Measurements from ENCODE around the gene KCNT2.
"Not testable (repeated sequence)": the region's sequence is repeated elsewhere in the genome, so short reads cannot be mapped to it uniquely, and the experiment has no call there.

The KCNT2 gene

GRCh38 chr1:196608390-196609369 is at the start of gene KCNT2:
TSS of gene KCNT2 (minus strand) at chr1:196608440. CDS start at chr1:196608309, 131 bp downstream.
- DNase-seq (ENCODE audit: low read depth), result peak; percentile 23

DNA sequence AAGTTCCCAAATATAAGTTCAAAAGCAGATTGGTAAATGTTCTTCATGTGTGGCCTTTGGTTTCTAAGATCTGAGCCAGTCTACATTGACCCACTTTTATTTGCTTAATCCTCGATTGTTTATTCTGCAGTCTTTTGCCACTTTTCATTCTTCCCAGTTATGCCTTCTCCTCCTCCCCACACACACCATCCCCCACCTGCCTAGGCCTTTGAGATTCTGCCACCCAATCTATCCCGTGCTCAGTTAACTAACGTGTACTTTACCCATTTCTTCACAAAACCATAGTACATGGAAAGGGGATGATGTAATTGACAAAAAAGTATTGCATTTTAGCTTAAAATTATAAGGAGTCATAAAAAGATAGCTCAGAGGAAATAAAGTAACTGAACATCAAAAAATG is 47.3 kb upstream of the KCNT2 start:
- DNase-seq (ENCODE audit: low read depth), result no peak

DNA sequence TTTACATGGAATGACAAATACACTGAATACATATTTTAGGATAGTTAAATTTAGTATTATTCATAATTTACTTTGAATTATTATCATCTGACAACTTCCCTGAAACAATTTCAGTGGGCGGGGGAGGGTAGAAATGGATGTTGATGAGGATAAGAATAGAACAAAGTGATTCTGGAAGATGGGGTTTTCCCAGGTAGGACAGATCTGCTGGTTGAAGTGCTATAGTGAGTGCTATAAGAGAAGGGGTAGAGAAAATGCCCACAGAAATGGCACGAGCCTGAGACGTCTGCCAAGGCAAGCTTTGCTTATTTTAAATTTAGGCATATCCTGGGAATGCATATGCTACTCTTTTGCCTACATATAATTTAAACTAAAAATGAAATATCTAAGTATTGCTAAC is 46.8 kb upstream of the KCNT2 start:
- DNase-seq (ENCODE audit: low read depth), result no peak

- no peak for DNase-seq (ENCODE audit: low read depth)
Observed at GRCh38 chr1:196654271-196654670, 46.0 kb upstream of the KCNT2 start.

- DNase-seq (ENCODE audit: low read depth), result peak; percentile 87
Observed at GRCh38 chr1:196651637-196652215, 43.5 kb upstream of the KCNT2 start, which contains the start of gene CFH. TSS of gene CFH (plus strand) at chr1:196652043. CDS start at chr1:196652118, 75 bp downstream.

GRCh38 chr1:196651079-196651478 is 42.8 kb upstream of the KCNT2 start:
- no peak for DNase-seq (ENCODE audit: low read depth)

GRCh38 chr1:196650403-196650802 is 42.2 kb upstream of the KCNT2 start:
- no peak for DNase-seq (ENCODE audit: low read depth)

- DNase-seq (ENCODE audit: low read depth), result no peak
Observed at GRCh38 chr1:196649990-196650389, 41.8 kb upstream of the KCNT2 start.

DNA sequence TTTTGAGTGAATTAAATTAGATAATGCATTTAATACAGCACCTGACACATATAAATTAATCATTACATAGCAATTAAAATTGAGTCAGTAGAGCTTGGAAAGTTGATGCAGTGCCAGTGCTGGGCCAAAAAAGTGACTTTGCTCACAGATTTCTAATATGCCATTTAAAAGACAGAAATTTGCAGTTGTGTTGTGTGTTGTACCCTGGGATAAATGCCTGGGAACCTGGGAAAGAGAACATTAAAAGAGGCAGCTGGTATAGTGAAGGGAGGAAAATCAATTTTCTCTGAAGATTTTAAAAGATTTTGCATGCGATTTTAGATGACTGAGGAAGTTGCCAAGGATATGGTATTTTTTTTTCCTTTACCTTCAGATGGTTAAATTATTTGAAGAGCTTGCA is 32.7 kb upstream of the KCNT2 start:
- DNase-seq (ENCODE audit: low read depth), result no peak

DNA sequence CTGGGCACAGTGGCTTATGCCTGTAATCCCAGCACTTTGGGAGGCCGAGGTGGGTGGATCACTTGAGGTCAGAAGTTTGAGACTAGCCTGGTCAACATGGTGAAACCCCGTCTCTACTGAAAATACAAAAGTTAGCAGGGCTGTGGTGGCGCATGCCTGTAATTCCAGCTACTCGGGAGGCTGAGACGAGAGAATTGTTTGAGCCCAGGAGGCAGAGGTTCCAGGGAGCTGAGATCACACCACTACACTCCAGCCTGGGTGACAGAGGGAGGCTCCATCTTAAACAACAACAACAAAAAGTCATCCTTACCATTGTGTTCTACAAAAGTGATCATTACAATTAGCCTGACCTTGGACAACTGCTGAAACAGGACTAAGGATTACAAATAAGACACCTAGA is 31.1 kb upstream of the KCNT2 start:
- not testable (repeated sequence) for DNase-seq (ENCODE audit: low read depth)

GRCh38 chr1:196638466-196638865 is 30.2 kb upstream of the KCNT2 start:
- no peak for DNase-seq (ENCODE audit: low read depth)

DNA sequence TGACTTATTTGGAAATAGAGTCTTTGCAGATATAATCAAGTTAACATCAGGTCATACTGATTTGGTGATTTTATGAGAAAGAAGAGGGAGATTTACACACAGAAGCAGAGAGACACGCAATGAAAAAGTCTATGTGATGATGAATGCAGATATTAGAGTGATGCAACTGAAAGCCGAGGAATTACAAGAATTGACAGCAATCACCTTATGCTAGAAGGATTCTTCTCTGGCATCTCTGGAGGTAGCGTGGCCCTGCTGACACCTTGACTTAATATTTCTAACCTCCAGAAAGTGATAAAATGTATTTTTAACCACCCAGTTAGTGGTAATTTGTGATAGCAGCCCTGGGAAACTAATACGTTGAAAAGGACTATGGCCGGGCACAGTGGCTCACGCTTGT is 29.4 kb upstream of the KCNT2 start:
- DNase-seq (ENCODE audit: low read depth), result no peak

GRCh38 chr1:196628838-196629237 is 20.6 kb upstream of the KCNT2 start:
- DNase-seq (ENCODE audit: low read depth), result no peak

GRCh38 chr1:196623079-196623478 is 14.8 kb upstream of the KCNT2 start:
- DNase-seq (ENCODE audit: low read depth), result no peak

- DNase-seq (ENCODE audit: low read depth), result no peak
Observed at GRCh38 chr1:196619721-196620120, 11.5 kb upstream of the KCNT2 start.

- DNase-seq (ENCODE audit: low read depth), result no peak
Observed at GRCh38 chr1:196611873-196612272, 3.6 kb upstream of the KCNT2 start.

GRCh38 chr1:196609370-196609737 is 1.1 kb upstream of the KCNT2 start:
- DNase-seq (ENCODE audit: low read depth), result no peak

- no peak for DNase-seq (ENCODE audit: low read depth)
Observed at GRCh38 chr1:196607981-196608380, 259 bp downstream of the KCNT2 start.

GRCh38 chr1:196603651-196604050 is 4.6 kb downstream of the KCNT2 start:
- no peak for DNase-seq (ENCODE audit: low read depth)

- no peak for DNase-seq (ENCODE audit: low read depth)
Observed at GRCh38 chr1:196598942-196599748, 9.1 kb downstream of the KCNT2 start.

DNA sequence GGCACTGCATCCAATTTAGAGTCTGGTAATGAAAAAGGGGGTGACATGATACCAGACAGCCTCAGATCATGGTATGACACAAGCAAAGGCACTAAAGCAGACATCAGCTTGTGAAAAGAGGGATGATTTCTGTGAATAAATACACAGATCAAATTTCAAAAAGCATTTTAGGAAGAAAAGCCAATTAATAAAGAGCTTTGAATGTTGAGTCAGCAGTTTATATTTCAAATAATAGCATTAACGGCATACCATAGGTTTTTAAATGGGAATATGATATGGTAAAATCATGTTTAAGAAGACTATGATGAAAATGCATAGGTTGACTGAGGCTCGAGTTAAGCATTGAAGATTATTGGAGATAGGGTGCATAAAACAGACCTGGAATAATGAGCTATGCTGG is 13.5 kb downstream of the KCNT2 start:
- no peak for DNase-seq (ENCODE audit: low read depth)

- no peak for DNase-seq (ENCODE audit: low read depth)
Observed at GRCh38 chr1:196593955-196594354, 14.3 kb downstream of the KCNT2 start.

DNA sequence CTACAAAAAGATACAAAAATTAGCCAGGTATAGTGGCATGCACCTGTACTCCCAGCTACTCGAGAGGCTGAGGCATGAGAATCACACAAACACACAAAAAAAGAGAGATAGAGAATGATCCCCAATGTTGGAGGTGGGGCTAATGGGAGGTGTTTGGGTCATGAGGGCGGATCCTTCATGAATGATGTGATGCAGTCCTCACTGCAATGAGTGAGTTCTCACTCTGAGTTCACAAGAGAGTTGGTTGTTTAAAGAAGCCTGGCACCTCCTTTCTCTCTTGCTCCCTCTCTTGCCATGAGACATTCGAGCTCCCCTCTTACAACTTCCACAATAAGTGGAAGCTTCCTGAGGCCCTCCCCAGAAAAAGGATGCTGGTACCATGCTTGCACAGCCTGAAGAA is 17.3 kb downstream of the KCNT2 start:
- DNase-seq (ENCODE audit: low read depth), result no peak

All from non-pigmented ciliary epithelial cell (primary cell).